Cerebellar nuclear complex (tissue), 1 donor: ENCODE results near the gene PRH1.

ENCODE experiments used
- DNase-seq, 2 experiments: peaks; one replicate each; lab custom pipeline; 2025; lab: John Stamatoyannopoulos, UW

PRH1 gene

DNA sequence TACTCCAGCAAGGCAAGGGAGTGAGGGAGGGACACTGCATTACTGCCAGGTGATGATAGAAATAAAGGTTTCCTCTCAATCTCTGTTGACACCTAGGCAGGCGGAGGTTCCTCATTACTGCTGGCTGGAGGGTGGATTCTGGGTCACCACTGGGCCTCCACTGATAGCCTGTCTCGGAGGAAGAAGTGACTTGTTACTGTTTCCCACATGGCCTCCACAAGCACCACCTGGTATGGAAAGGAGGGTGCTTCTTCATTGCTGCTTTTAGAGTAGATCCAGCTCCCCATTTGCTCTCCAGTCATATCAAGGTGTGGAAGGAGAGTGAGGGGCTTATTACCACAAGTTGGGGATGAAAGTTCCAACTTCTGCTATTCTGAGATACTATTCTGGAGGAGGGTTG lies 41.2 kb downstream of the PRH1 start:
- DNase-seq = no peak

DNA sequence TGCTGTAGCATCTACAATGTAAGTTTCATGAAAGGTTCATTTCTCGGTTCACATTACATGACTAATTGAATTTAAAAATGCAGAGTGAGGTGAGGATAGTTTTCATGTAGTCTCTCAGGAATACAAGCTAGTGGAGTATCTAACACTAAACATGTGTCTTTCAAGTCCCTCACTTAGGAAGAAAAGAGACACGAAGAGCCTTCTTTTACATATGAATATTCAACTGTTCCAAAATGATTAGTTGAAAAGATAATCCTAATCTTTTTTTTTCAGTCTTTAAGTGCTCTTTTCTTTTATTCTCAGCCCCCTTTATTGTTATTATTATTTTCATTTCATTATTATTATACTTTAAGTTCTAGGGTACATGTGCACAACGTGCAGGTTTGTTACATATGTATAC lies 45.6 kb downstream of the PRH1 start:
- no peak for DNase-seq
